ENCODE measurements around the gene AIG1. TPM values are rescaled to one million over a fixed set of nuclear protein-coding genes. Genes with fewer than 3 reads are reported as not detected.

Gene AIG1
- total RNA-seq, 1 experiment from 2014 or later, result 51.1 TPM

DNA sequence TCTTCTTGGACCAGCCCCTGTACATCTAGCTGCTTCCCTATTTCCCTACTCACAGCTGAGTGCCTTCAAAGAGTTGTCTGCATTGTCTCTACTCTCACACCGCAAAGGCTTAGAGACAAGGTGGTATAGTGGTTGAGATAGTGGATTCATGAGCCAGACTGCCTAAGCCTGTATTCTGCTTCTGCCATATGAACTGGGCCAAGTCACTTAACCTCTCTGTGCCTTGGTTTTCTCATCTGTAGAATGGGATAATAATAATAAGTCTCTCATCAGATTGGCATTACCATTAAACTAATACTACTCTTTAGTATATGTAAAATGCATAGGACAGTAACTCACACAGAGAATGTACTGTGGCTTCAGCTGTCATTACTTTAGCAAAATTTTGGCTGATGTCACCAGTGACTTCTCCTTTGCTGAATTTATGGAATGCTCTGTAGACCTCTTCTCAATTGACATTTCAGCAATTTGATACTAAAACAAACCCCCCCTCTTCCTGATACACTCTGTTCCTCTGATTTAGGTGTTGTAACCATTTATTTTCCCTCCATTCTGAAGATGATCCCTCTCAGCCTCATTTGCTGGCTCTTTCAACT, 233.7 kb downstream of the AIG1 start:
- Histone ChIP-seq H3K4me3 (replicated peaks in 1 of 2; ENCODE audit: low read depth in 1 of 2, low read length in 2 of 2) (no peak overlapping the region), H3K9ac (ENCODE audit: low read length) (no peak overlapping the region), H2AFZ (ENCODE audit: low read depth, low read length, poor library complexity, severe bottlenecking) (no peak overlapping the region), H3K4me2 (ENCODE audit: low read length) (no peak overlapping the region), H3K4me1 (ENCODE audit: control insufficient read depth in 1 of 2, insufficient read depth in 2 of 2, low read length in 2 of 2) (no peaks in the 10 kb centered on the region), H4K20me1 (ENCODE audit: insufficient read depth) (no peaks in the 10 kb centered on the region), H3K36me3 (ENCODE audit: control insufficient read depth in 1 of 2, insufficient read depth in 2 of 2, low read length in 2 of 2) (no peaks in the 10 kb centered on the region), H3K9me2 (ENCODE audit: insufficient read depth) (no peaks in the 10 kb centered on the region), H3K27ac (ENCODE audit: low read depth, low read length) (no peak overlapping the region), H3K27me3 (ENCODE audit: insufficient read depth, low read length) (no peaks in the 10 kb centered on the region), H3K79me2 (ENCODE audit: insufficient read depth, low read length) (no peaks in the 10 kb centered on the region), H3K9me3 (ENCODE audit: control insufficient read depth in 1 of 2, insufficient read depth in 1 of 2, low read depth in 1 of 2, low read length in 2 of 2) (no peaks in the 10 kb centered on the region)
- RAD21 ChIA-PET (ENCODE audit: low non-redundant PET in 1 of 2, low total read pairs in 2 of 2, uncharacterized antibody in 2 of 2, unreplicated experiment in 2 of 2), result no interaction called here
- TF ChIP-seq CBX3 (IDR thresholded peaks at IDR 0.05; ENCODE audit: low read depth), result no peak
- no peak for TF ChIP-seq TCF7L2 (IDR thresholded peaks at IDR 0.05; ENCODE audit: borderline replicate concordance, extremely low read depth, insufficient read depth, insufficient read length)
- no peak for TF ChIP-seq FOSL1 (IDR thresholded peaks at IDR 0.05; ENCODE audit: low read depth)
- TF ChIP-seq, protein P1, sequence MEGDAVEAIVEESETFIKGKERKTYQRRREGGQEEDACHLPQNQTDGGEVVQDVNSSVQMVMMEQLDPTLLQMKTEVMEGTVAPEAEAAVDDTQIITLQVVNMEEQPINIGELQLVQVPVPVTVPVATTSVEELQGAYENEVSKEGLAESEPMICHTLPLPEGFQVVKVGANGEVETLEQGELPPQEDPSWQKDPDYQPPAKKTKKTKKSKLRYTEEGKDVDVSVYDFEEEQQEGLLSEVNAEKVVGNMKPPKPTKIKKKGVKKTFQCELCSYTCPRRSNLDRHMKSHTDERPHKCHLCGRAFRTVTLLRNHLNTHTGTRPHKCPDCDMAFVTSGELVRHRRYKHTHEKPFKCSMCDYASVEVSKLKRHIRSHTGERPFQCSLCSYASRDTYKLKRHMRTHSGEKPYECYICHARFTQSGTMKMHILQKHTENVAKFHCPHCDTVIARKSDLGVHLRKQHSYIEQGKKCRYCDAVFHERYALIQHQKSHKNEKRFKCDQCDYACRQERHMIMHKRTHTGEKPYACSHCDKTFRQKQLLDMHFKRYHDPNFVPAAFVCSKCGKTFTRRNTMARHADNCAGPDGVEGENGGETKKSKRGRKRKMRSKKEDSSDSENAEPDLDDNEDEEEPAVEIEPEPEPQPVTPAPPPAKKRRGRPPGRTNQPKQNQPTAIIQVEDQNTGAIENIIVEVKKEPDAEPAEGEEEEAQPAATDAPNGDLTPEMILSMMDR (IDR thresholded peaks at IDR 0.05 in 2 of 3, conservative IDR thresholded peaks at IDR 0.05 in 1 of 3; ENCODE audit: borderline replicate concordance in 1 of 3, insufficient read depth in 1 of 3, low read depth in 2 of 3, low read length in 2 of 3), result no peak
- no peak for TF ChIP-seq EGR1 (IDR thresholded peaks at IDR 0.05; ENCODE audit: low read depth)
- TF ChIP-seq, protein P2, sequence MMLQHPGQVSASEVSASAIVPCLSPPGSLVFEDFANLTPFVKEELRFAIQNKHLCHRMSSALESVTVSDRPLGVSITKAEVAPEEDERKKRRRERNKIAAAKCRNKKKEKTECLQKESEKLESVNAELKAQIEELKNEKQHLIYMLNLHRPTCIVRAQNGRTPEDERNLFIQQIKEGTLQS (IDR thresholded peaks at IDR 0.05), result no peak
- TF ChIP-seq SP1 (IDR thresholded peaks at IDR 0.05; ENCODE audit: low read depth), result no peak
- no peak for TF ChIP-seq YY1 (IDR thresholded peaks at IDR 0.05; ENCODE audit: extremely low read depth, insufficient replicate concordance, low read depth, low read length)
- TF ChIP-seq EZH2phosphoT487 (IDR thresholded peaks at IDR 0.05; ENCODE audit: borderline replicate concordance), result no peak
- TF ChIP-seq, protein P3, sequence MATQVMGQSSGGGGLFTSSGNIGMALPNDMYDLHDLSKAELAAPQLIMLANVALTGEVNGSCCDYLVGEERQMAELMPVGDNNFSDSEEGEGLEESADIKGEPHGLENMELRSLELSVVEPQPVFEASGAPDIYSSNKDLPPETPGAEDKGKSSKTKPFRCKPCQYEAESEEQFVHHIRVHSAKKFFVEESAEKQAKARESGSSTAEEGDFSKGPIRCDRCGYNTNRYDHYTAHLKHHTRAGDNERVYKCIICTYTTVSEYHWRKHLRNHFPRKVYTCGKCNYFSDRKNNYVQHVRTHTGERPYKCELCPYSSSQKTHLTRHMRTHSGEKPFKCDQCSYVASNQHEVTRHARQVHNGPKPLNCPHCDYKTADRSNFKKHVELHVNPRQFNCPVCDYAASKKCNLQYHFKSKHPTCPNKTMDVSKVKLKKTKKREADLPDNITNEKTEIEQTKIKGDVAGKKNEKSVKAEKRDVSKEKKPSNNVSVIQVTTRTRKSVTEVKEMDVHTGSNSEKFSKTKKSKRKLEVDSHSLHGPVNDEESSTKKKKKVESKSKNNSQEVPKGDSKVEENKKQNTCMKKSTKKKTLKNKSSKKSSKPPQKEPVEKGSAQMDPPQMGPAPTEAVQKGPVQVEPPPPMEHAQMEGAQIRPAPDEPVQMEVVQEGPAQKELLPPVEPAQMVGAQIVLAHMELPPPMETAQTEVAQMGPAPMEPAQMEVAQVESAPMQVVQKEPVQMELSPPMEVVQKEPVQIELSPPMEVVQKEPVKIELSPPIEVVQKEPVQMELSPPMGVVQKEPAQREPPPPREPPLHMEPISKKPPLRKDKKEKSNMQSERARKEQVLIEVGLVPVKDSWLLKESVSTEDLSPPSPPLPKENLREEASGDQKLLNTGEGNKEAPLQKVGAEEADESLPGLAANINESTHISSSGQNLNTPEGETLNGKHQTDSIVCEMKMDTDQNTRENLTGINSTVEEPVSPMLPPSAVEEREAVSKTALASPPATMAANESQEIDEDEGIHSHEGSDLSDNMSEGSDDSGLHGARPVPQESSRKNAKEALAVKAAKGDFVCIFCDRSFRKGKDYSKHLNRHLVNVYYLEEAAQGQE (IDR thresholded peaks at IDR 0.05; ENCODE audit: low read depth), result no peak
- no peak for TF ChIP-seq ZNF274 (IDR thresholded peaks at IDR 0.05; ENCODE audit: low read depth, low read length)
- TF ChIP-seq SIN3A (IDR thresholded peaks at IDR 0.05; ENCODE audit: low read depth), result no peak
- TF ChIP-seq RAD21 (IDR thresholded peaks at IDR 0.05; ENCODE audit: low read depth), result no peak
- no peak for TF ChIP-seq EZH2 (IDR thresholded peaks at IDR 0.05)
- CTCF ChIA-PET, result no interaction called here
- intact Hi-C loops (cut with micrococcal nuclease), result no loop called here
- no peak for DNase-seq (ENCODE audit: low read depth, low spot score)
- POLR2A ChIA-PET, result no interaction called here
- ATAC-seq, result no peak
- BruUV-seq (replicated peaks), result no TSS peak
